Gastrocnemius medialis (tissue), 4 donors: ENCODE data around the gene SORBS2.

Experiments
- POLR2A ChIP-seq, 2 donors: fragments of 450-650 bp; IDR thresholded peaks; one replicate each; pipeline ENCODE4 v1.6.1; 2017; ENCODE audit warnings: antibody characterized with exemption in 2 of 2, mild to moderate bottlenecking in 2 of 2, moderate library complexity in 2 of 2
- TF ChIP-seq, protein P1 (sequence below), 5 experiments: fragments of 450-650 bp in 3 of 5; fragments of 200-600 bp in 2 of 5; sonication (generic) in 2 of 5; IDR thresholded peaks in 4 of 5; conservative IDR thresholded peaks in 1 of 5; 1 replicate in 4 of 5; 2 replicates in 1 of 5; pipeline ENCODE4 v1.5.1; 2016 to 2019; ENCODE audit warnings: antibody characterized with exemption in 5 of 5, mild to moderate bottlenecking in 3 of 5, moderate library complexity in 3 of 5

- no peak for TF ChIP-seq POLR2A (IDR thresholded peaks at IDR 0.05)
- TF ChIP-seq, protein P1, sequence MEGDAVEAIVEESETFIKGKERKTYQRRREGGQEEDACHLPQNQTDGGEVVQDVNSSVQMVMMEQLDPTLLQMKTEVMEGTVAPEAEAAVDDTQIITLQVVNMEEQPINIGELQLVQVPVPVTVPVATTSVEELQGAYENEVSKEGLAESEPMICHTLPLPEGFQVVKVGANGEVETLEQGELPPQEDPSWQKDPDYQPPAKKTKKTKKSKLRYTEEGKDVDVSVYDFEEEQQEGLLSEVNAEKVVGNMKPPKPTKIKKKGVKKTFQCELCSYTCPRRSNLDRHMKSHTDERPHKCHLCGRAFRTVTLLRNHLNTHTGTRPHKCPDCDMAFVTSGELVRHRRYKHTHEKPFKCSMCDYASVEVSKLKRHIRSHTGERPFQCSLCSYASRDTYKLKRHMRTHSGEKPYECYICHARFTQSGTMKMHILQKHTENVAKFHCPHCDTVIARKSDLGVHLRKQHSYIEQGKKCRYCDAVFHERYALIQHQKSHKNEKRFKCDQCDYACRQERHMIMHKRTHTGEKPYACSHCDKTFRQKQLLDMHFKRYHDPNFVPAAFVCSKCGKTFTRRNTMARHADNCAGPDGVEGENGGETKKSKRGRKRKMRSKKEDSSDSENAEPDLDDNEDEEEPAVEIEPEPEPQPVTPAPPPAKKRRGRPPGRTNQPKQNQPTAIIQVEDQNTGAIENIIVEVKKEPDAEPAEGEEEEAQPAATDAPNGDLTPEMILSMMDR (IDR thresholded peaks at IDR 0.05 in 4 of 5, conservative IDR thresholded peaks at IDR 0.05 in 1 of 5) = no peak
Observed at GRCh38 chr4:185642907-185643306, 169.1 kb downstream of the SORBS2 start.
